GM19238 (cell line): ENCODE data around the gene PTPRE.

Experiments
- DNase-seq: peaks from one replicate; pipeline ENCODE4 v3.0.0; 2011; ENCODE audit warnings: low spot score; ENCODE audit not compliant: insufficient read length

PTPRE gene

GRCh38 chr10:127951861-127952574 is 45.1 kb downstream of the PTPRE start:
- DNase-seq = no peak

- no peak for DNase-seq
These were observed 45.6 kb downstream of the PTPRE start for GRCh38 chr10:127952575-127952869.

GRCh38 chr10:127952918-127953317 is 46.0 kb downstream of the PTPRE start:
- DNase-seq = no peak

GRCh38 chr10:127953876-127954275 is 47.0 kb downstream of the PTPRE start:
- DNase-seq = no peak

- DNase-seq = no peak
These were observed 52.5 kb downstream of the PTPRE start for GRCh38 chr10:127959428-127959827.

- no peak for DNase-seq
These were observed 54.2 kb downstream of the PTPRE start for GRCh38 chr10:127961071-127961470.

GRCh38 chr10:127962205-127962604 is 55.3 kb downstream of the PTPRE start:
- DNase-seq = no peak

- DNase-seq = no peak
These were observed 56.2 kb downstream of the PTPRE start for GRCh38 chr10:127963136-127963535.

GRCh38 chr10:127964621-127965020 is 57.7 kb downstream of the PTPRE start:
- DNase-seq = no peak

GRCh38 chr10:127966875-127967274 is 60.0 kb downstream of the PTPRE start:
- no peak for DNase-seq

GRCh38 chr10:127968027-127968441 is 61.1 kb downstream of the PTPRE start:
- no peak for DNase-seq

- DNase-seq = no peak
These were observed 61.8 kb downstream of the PTPRE start for GRCh38 chr10:127968659-127969058.

- DNase-seq = no peak
These were observed 64.4 kb downstream of the PTPRE start for GRCh38 chr10:127971101-127971946.

- no peak for DNase-seq
These were observed 65.2 kb downstream of the PTPRE start for GRCh38 chr10:127971963-127972615.

GRCh38 chr10:127972751-127973357 is 66.0 kb downstream of the PTPRE start:
- DNase-seq = no peak

GRCh38 chr10:127973791-127974311 is 66.9 kb downstream of the PTPRE start:
- DNase-seq = no peak

- no peak for DNase-seq
These were observed 68.0 kb downstream of the PTPRE start for GRCh38 chr10:127974911-127975310.

- DNase-seq = no peak
These were observed 69.4 kb downstream of the PTPRE start for GRCh38 chr10:127976286-127976685.

- no peak for DNase-seq
These were observed 69.9 kb downstream of the PTPRE start for GRCh38 chr10:127976701-127977356.

GRCh38 chr10:127977357-127978009 is 70.6 kb downstream of the PTPRE start:
- DNase-seq = no peak

- no peak for DNase-seq
These were observed 71.6 kb downstream of the PTPRE start for GRCh38 chr10:127978481-127978880.
